ENCODE data around the gene TNNT1.

GRCh38 chr19:55161571-55162322, 12.7 kb upstream of the TNNT1 start:
- TF ChIP-seq, protein P1, sequence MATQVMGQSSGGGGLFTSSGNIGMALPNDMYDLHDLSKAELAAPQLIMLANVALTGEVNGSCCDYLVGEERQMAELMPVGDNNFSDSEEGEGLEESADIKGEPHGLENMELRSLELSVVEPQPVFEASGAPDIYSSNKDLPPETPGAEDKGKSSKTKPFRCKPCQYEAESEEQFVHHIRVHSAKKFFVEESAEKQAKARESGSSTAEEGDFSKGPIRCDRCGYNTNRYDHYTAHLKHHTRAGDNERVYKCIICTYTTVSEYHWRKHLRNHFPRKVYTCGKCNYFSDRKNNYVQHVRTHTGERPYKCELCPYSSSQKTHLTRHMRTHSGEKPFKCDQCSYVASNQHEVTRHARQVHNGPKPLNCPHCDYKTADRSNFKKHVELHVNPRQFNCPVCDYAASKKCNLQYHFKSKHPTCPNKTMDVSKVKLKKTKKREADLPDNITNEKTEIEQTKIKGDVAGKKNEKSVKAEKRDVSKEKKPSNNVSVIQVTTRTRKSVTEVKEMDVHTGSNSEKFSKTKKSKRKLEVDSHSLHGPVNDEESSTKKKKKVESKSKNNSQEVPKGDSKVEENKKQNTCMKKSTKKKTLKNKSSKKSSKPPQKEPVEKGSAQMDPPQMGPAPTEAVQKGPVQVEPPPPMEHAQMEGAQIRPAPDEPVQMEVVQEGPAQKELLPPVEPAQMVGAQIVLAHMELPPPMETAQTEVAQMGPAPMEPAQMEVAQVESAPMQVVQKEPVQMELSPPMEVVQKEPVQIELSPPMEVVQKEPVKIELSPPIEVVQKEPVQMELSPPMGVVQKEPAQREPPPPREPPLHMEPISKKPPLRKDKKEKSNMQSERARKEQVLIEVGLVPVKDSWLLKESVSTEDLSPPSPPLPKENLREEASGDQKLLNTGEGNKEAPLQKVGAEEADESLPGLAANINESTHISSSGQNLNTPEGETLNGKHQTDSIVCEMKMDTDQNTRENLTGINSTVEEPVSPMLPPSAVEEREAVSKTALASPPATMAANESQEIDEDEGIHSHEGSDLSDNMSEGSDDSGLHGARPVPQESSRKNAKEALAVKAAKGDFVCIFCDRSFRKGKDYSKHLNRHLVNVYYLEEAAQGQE (IDR thresholded peaks at IDR 0.05; ENCODE audit: insufficient read depth in 1 of 2, low read depth in 2 of 2, low read length in 1 of 2): no peak
- TF ChIP-seq SIN3A (IDR thresholded peaks at IDR 0.05; ENCODE audit: borderline replicate concordance, insufficient read depth, low read depth, low read length): no peak
- no peak for TF ChIP-seq POLR2AphosphoS5 (IDR thresholded peaks at IDR 0.05; ENCODE audit: low read depth, low read length)
- no peak for TF ChIP-seq CTCF (IDR thresholded peaks at IDR 0.05)
- no peak for TF ChIP-seq TCF7L2 (IDR thresholded peaks at IDR 0.05; ENCODE audit: low read depth, low read length)
